Muscle layer of colon (tissue), 2 donors: ENCODE results near the gene GRIK3.

ENCODE experiments used
- H3K27ac ChIP-seq: one replicate; pipeline ENCODE4 v1.7.0; 2013; ENCODE audit warnings: low read depth, mild to moderate bottlenecking, low read length, moderate library complexity
- H3K27me3 ChIP-seq, 2 donors: one replicate each; pipeline ENCODE4 v1.7.0; 2013; ENCODE audit warnings: low read length in 2 of 2, mild to moderate bottlenecking in 2 of 2; ENCODE audit not compliant: insufficient read depth in 2 of 2, control insufficient read depth in 1 of 2
- H3K36me3 ChIP-seq: one replicate; pipeline ENCODE4 v1.7.0; 2013; ENCODE audit warnings: mild to moderate bottlenecking, low read length; ENCODE audit not compliant: insufficient read depth
- H3K4me1 ChIP-seq: one replicate; pipeline ENCODE4 v1.7.0; 2013; ENCODE audit warnings: mild to moderate bottlenecking, low read length; ENCODE audit not compliant: insufficient read depth
- H3K4me3 ChIP-seq, 2 donors: one replicate each; pipeline ENCODE4 v1.7.0; 2013; ENCODE audit warnings: low read length in 2 of 2, low read depth in 1 of 2, mild to moderate bottlenecking in 1 of 2, moderate library complexity in 1 of 2
- H3K9ac ChIP-seq: one replicate; pipeline ENCODE4 v1.7.0; 2013; ENCODE audit warnings: low read length
- H3K9me3 ChIP-seq: one replicate; pipeline ENCODE4 v1.7.0; 2013; ENCODE audit warnings: mild to moderate bottlenecking, low read length
- donor health status: abdominal sarcoma.
- donor health status: Adenocarcinoma of cecum.

GRIK3 gene

DNA sequence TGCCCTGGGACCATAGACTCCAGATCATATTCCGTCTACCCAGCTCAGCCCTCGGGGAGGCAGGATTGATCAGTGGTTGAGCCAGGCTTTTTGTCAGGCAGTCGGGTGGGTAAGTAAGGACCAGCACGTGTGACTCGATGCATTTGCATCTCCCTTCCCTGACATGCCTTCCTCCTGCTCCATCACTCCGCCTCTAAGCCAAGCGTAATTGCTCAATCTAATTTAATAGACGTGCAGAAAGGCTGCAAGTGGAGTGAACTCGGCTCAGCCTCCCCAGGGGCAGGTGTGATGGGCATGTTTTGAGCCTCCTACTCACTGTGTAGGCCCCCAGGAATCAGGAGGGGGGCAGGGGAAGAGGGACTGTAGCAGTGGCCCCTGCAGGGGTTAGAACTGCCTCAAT is 34.6 kb upstream of the GRIK3 start:
- H3K9ac ChIP-seq: no peak overlapping the region
- no peaks in the 10 kb centered on the region for H3K9me3 ChIP-seq
- no peak overlapping the region for H3K4me3 ChIP-seq
- no peaks in the 10 kb centered on the region for H3K36me3 ChIP-seq
- H3K4me1 ChIP-seq: no peaks in the 10 kb centered on the region
- H3K27ac ChIP-seq: no peak overlapping the region
- peaks cover 11 to 15% of the 10 kb centered on the region in 2 donors for H3K27me3 ChIP-seq

DNA sequence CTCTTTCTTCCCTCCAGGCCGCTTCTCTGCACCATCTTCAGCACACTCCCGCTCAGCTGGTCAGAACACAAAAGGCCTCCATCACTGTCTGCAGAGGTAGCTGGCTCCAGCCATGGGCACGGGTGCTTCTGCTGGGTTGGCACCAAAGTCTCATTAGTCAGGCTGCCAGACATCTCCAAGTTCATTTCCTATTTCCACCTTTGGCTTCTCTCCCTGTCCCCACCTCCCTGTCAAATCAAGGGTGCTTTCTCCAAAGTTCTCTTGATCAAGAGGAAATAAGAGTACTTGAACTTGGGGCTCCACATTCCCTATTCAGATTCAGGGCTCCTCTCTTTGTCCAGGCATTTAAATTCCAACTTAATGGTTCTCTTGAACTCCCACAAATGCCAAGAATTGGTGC is 33.9 kb upstream of the GRIK3 start:
- Histone ChIP-seq H3K9me3 (no peaks in the 10 kb centered on the region), H3K27me3 (peaks cover 11 to 15% of the 10 kb centered on the region in 2 donors), H3K36me3 (no peaks in the 10 kb centered on the region), H3K4me1 (no peaks in the 10 kb centered on the region), H3K27ac (no peak overlapping the region), H3K9ac (no peak overlapping the region), H3K4me3 (no peak overlapping the region)

DNA sequence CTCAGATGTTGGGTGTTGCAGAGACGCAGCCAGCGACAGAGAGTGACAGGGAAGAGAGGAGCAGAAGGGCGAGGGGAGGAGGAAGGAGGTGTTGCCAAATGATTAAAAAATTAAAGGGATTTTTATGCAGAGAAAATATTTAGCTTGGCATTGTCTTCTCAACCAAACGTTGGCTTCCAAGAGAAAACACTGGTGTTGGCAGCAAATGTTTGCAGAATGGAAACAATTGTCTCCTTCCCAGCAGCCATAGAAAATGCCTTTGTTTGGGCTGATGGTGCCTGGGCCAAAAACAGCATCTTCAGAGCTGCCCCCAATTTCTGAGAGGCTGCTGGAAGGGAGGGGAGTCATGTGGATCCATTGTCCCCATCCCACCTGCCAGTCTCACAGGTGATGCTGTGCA is 29.7 kb upstream of the GRIK3 start:
- H3K27ac ChIP-seq: no peak overlapping the region
- H3K4me1 ChIP-seq: no peaks in the 10 kb centered on the region
- H3K9ac ChIP-seq: no peak overlapping the region
- H3K4me3 ChIP-seq: no peak overlapping the region
- H3K36me3 ChIP-seq: no peaks in the 10 kb centered on the region
- no peaks in the 10 kb centered on the region for H3K9me3 ChIP-seq
- peaks cover 0 to 8% of the 10 kb centered on the region in 2 donors for H3K27me3 ChIP-seq

DNA sequence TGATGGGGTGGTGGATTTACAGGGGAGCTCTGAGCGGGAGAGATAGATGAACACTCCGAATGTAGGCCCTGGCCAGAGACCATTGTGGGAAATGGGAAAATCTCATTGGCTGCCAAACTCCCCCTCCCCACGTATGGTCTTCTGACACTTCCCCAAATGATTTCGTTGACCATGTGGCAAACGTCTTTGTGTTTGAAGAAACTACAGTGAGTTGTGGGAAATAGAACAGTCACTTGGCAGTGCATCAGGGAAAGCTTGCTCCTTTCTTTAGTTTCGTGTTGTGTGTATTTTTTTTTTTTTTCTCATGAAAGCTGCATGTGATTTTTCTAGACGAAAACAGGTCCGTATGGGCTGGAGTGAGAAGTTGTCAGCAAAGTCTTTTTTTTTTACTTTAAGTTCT is 25.0 kb upstream of the GRIK3 start:
- Histone ChIP-seq H3K4me1 (no peaks in the 10 kb centered on the region), H3K9me3 (no peaks in the 10 kb centered on the region), H3K4me3 (no peak overlapping the region), H3K27ac (no peak overlapping the region), H3K36me3 (no peaks in the 10 kb centered on the region), H3K9ac (no peak overlapping the region), H3K27me3 (no peaks in the 10 kb centered on the region)

DNA sequence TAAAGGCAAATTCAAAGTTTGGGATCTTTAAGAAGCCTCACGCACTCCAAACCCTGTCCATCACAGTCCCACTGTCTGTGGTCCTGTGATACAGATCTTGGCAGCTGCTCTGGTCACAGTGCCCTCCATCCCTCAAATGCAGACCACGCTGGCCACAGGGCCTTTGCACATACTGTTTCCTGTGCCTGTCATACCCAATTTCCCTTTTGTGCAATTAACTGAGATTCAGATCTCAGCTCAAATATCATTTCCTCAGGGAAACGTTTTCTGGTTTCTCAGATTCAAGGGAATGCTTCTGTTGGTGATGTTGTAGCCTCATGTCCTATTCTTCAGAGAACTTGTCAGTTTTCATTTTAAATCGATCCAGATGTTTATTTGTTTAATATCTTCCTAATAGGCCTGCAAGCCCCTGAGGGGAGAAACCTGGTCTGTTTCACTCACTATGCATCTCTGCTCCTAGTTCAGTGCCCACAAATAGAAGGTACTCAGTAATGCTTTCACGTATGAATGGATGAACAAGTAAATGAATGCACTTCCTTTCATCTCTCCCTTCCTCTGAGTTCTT is 24.2 kb upstream of the GRIK3 start:
- H3K4me1 ChIP-seq: no peaks in the 10 kb centered on the region
- no peak overlapping the region for H3K27ac ChIP-seq

DNA sequence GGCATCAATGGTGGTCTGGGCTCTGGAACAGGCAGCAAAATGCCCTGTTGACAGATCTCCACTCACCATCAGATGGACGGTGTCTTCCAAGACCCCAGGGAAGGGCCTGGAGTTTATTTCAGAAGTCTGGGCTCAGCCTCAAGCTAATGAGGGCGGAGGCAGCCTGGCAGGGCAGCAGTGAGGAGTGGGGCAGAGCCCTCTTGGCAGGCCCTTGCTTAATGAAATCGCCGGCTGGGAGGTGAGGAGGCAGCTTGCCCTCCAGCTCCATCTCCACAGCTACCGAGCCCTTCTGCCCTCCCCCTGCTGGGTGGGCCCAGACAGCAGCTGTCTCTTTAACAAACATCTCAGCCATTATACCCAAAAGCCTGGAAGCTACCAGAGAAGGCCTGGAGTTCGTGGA is 22.0 kb upstream of the GRIK3 start:
- Histone ChIP-seq H3K9me3 (no peaks in the 10 kb centered on the region), H3K4me3 (no peak overlapping the region), H3K27ac (no peak overlapping the region), H3K27me3 (peaks cover 0 to under 1% of the 10 kb centered on the region in 2 donors), H3K4me1 (no peaks in the 10 kb centered on the region), H3K9ac (no peak overlapping the region), H3K36me3 (no peaks in the 10 kb centered on the region)

More for the DNA sequence above, 24.2 kb upstream of the GRIK3 start:
- no peaks in the 10 kb centered on the region for H3K9me3 ChIP-seq
- no peak overlapping the region for H3K9ac ChIP-seq
- no peak overlapping the region for H3K4me3 ChIP-seq
- no peaks in the 10 kb centered on the region for H3K27me3 ChIP-seq
- H3K36me3 ChIP-seq: no peaks in the 10 kb centered on the region

DNA sequence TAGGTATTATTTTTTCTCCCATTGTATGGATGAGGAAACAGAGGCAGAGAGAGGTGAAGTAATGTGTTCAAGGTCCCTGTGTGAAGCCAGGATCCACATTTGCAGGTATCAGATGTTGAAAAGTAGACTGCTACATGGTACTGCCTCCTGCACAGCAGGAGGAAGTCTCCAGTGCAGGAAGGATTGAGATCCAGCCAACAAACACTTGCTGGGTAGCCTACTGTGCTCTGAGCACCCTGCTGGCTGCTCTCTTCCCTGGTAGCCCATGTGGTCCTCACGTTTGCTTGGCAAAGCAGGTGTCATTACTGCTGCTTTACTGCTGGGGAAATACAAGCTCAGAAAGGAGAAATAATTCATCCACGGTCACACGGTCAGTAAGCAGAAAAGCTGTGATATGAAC is 21.3 kb upstream of the GRIK3 start:
- Histone ChIP-seq H3K9me3 (no peaks in the 10 kb centered on the region), H3K4me3 (no peak overlapping the region), H3K27ac (no peak overlapping the region), H3K4me1 (no peaks in the 10 kb centered on the region), H3K9ac (no peak overlapping the region), H3K27me3 (peaks cover 0 to 5% of the 10 kb centered on the region in 2 donors), H3K36me3 (no peaks in the 10 kb centered on the region)

DNA sequence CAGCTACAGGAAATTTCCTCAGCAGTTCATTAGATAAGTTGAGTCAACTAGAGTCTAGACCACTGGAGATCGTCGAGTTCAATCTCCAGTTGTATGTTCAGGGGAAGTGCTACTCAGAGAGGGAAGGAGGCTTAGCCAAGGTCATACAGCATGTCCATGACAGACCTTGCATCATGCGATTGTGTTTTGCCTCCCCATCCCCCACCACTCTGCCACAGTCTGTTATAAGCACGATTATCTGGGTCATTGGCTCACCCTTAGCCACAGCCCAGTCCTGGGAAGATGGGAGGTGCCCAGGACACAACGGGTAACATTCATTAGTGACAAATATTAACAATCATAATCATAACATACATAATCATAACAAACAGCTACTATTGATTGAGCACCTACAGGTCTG is 18.9 kb upstream of the GRIK3 start:
- no peak overlapping the region for H3K4me3 ChIP-seq
- H3K9me3 ChIP-seq: no peaks in the 10 kb centered on the region
- H3K9ac ChIP-seq: no peak overlapping the region
- no peaks in the 10 kb centered on the region for H3K4me1 ChIP-seq
- peaks cover 0 to 5% of the 10 kb centered on the region in 2 donors for H3K27me3 ChIP-seq
- H3K27ac ChIP-seq: no peak overlapping the region
- H3K36me3 ChIP-seq: no peaks in the 10 kb centered on the region

DNA sequence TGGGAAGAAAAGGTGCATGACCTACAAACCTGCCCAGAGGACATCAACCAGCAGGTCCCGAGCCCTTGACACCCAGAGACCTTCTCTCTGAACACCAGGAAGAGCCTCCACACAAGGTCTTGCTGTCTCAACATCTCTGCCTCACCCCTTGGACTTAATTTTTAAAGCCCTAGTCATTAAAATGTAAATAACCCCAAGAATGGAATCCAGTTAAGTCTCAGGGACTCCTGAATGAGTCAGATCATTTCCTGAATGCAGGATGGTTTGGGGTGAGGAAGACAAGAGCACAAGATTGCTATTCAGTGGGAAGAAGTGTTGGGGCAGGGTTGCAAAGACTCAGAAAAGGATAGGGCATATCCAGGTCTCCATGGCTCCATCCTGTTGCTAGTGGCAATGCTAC is 17.8 kb upstream of the GRIK3 start:
- H3K27me3 ChIP-seq: peaks cover 0 to 10% of the 10 kb centered on the region in 2 donors
- H3K4me1 ChIP-seq: no peaks in the 10 kb centered on the region
- H3K9me3 ChIP-seq: no peaks in the 10 kb centered on the region
- H3K4me3 ChIP-seq: no peak overlapping the region
- no peak overlapping the region for H3K27ac ChIP-seq
- H3K36me3 ChIP-seq: no peaks in the 10 kb centered on the region
- no peak overlapping the region for H3K9ac ChIP-seq

DNA sequence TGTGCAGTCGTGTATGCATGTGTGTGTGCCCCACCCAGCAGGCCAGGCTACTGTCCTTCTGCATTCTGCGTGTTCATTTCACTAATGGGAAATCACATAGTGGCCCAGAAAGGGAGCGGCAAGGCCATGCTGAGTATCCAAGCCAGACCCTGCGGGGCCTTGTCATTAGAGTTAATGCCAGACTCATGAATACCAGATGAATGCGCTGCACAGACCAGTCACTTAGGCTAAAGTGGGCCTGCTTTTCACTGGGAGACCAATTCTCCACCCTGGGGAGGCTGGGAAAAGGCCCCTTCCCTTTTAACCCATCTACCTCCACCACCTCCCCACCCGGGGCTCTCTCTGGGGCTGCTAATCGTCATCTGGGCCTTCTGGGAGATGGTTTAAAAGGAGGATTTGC is 17.0 kb upstream of the GRIK3 start:
- Histone ChIP-seq H3K36me3 (no peaks in the 10 kb centered on the region), H3K4me3 (no peak overlapping the region), H3K9ac (no peak overlapping the region), H3K27me3 (peaks cover 0 to 10% of the 10 kb centered on the region in 2 donors), H3K27ac (no peak overlapping the region), H3K9me3 (no peaks in the 10 kb centered on the region), H3K4me1 (no peaks in the 10 kb centered on the region)

DNA sequence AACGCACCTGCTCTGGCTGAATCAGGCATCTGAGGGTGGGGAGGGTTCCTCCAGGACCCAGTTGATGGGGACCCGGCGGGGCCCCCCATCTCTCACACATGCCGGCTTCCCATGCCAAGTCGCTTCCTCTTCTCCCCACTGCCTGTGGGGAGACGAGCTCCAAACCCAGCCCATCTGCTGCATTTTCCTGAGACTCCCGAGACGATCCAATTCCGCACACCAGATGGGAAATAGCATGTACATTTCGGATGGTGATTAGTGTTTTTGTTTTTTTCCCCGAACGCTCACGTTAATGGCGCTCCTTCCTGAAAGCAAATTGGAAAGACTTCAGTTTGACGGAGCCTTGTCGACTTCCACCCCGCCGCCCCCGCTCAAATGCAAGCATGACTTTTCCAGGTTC is 13.2 kb upstream of the GRIK3 start:
- no peak overlapping the region for H3K4me3 ChIP-seq
- H3K4me1 ChIP-seq: no peaks in the 10 kb centered on the region
- no peaks in the 10 kb centered on the region for H3K36me3 ChIP-seq
- peaks cover 6 to 14% of the 10 kb centered on the region in 2 donors for H3K27me3 ChIP-seq
- H3K9me3 ChIP-seq: no peaks in the 10 kb centered on the region
- H3K9ac ChIP-seq: no peak overlapping the region
- no peak overlapping the region for H3K27ac ChIP-seq

DNA sequence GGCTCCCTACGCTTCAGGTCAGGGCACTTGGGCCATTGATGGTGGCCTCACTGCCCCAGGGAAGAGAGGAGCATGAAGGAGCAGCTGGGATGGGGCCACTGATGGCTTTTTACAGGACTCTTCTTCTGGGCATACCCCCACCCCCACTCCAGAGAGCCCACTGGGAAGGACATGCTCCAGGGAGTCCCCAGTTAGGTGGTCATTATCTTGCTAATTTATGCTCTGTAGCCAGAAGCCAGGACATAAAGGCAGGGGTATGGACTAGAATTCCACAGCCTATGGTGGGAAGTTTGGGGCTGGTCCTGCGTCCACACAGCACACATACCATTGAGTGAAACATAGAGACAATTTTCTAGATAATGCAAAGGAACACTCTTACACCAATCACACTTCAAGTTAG is 8.8 kb upstream of the GRIK3 start:
- Histone ChIP-seq H3K36me3 (no peaks in the 10 kb centered on the region), H3K9me3 (no peaks in the 10 kb centered on the region), H3K27me3 (peaks cover 20 to 35% of the 10 kb centered on the region in 2 donors), H3K9ac (no peak overlapping the region), H3K4me3 (no peak overlapping the region), H3K4me1 (no peaks in the 10 kb centered on the region), H3K27ac (no peak overlapping the region)
